HCT116 (cell line): Measurements from ENCODE around the gene SCFD2. TPM values are rescaled to one million over a fixed set of nuclear protein-coding genes. Genes with fewer than 3 reads are reported as not detected.
"Not testable (repeated sequence)": the region's sequence is repeated elsewhere in the genome, so short reads cannot be mapped to it uniquely, and the experiment has no call there.

Experiments
- ATAC-seq: fragments of 200-7000 bp; cut with Tn5 transposase; 2 replicates; pipeline ENCODE4 v1.9.1; 2020; ENCODE audit warnings: mild to moderate bottlenecking, moderate library complexity
- BruUV-seq: library from RNA; stranded (reverse); fragments of 400-500 nt; replicated peaks from 2 replicates; lab custom pipeline; 2021; lab: Mats Ljungman, UMichigan
- CTCF ChIA-PET: fragments of 300-600 bp; sonication (Branson Sonifier 250); formaldehyde crosslinking; loops from one replicate; lab custom pipeline; 2021; ENCODE audit warnings: antibody characterized with exemption; lab: Charles Lee
- POLR2A ChIA-PET: fragments of 300-600, 350-600 bp; sonication (Branson Sonifier 250); formaldehyde crosslinking; loops from one replicate; lab custom pipeline; 2021; ENCODE audit warnings: antibody characterized with exemption; lab: Charles Lee
- RAD21 ChIA-PET, 2 experiments: fragments of 300-600 bp; sonication (Branson Sonifier 250); formaldehyde crosslinking; loops; one replicate each; lab custom pipeline; 2023; ENCODE audit warnings: low total read pairs in 2 of 2; ENCODE audit not compliant: uncharacterized antibody in 2 of 2, unreplicated experiment in 2 of 2, low non-redundant PET in 1 of 2; lab: Charles Lee
- DNase-seq: peaks from one replicate; pipeline ENCODE4 v3.0.0-alpha.2; 2010; ENCODE audit warnings: low read depth, low spot score
- H2AFZ ChIP-seq: fragments of 200-600 bp; shearing (Covaris generic), sonication (generic); 2 replicates; pipeline ENCODE4 v1.6.1; 2017; ENCODE audit warnings: low read depth, mixed run types, mixed read lengths, antibody characterized with exemption, low read length; ENCODE audit not compliant: poor library complexity, severe bottlenecking
- H3K27ac ChIP-seq: 2 replicates; pipeline ENCODE4 v1.5.1; 2012; ENCODE audit warnings: low read depth, low read length
- H3K27me3 ChIP-seq: fragments of 200-600 bp; sonication (generic); 2 replicates; pipeline ENCODE4 v1.6.1; 2016; ENCODE audit warnings: mixed run types, low read length, mixed read lengths; ENCODE audit not compliant: insufficient read depth
- H3K36me3 ChIP-seq, 2 experiments: fragments of 200-500 bp in 1 of 2; fragments of 200-600 bp in 1 of 2; sonication (Bioruptor generic) in 1 of 2; sonication (generic) in 1 of 2; 2 replicates each; pipeline versions ENCODE4 v1.5.1 to v1.6.1; 2014 to 2016; ENCODE audit warnings: low read length in 2 of 2, inconsistent platforms in 1 of 2, mixed read lengths in 1 of 2, mixed run types in 1 of 2; ENCODE audit not compliant: insufficient read depth in 2 of 2, control insufficient read depth in 1 of 2
- H3K4me1 ChIP-seq, 2 experiments: fragments of 200-600 bp in 1 of 2; sonication (generic) in 1 of 2; 2 replicates each; pipeline versions ENCODE4 v1.5.1 to v1.6.1; 2012 to 2017; ENCODE audit warnings: low read length in 2 of 2, inconsistent platforms in 1 of 2, mild to moderate bottlenecking in 1 of 2, mixed read lengths in 1 of 2, mixed run types in 1 of 2, moderate library complexity in 1 of 2; ENCODE audit not compliant: insufficient read depth in 2 of 2, control insufficient read depth in 1 of 2
- H3K4me2 ChIP-seq: fragments of 200-600 bp; sonication (generic); 2 replicates; pipeline ENCODE4 v1.6.1; 2017; ENCODE audit warnings: mixed run types, low read length, mixed read lengths
- H3K4me3 ChIP-seq, 2 experiments: fragments of 200-600 bp in 1 of 2; sonication (generic) in 1 of 2; replicated peaks in 1 of 2; 2 replicates each; pipeline ENCODE4 v1.5.1; 2011 to 2016; ENCODE audit warnings: low read length in 2 of 2, control low read depth in 1 of 2, low read depth in 1 of 2, mild to moderate bottlenecking in 1 of 2, mixed read lengths in 1 of 2, mixed run types in 1 of 2
- H3K79me2 ChIP-seq: fragments of 200-600 bp; sonication (generic); 2 replicates; pipeline ENCODE4 v1.6.1; 2017; ENCODE audit warnings: mild to moderate bottlenecking, mixed run types, low read length, moderate library complexity, mixed read lengths; ENCODE audit not compliant: insufficient read depth
- H3K9ac ChIP-seq: fragments of 200-600 bp; sonication (generic); 2 replicates; pipeline ENCODE4 v1.6.1; 2016; ENCODE audit warnings: low read length, mixed read lengths
- H3K9me2 ChIP-seq: fragments of 200-600 bp; sonication (generic), shearing (Covaris generic); 2 replicates; pipeline ENCODE4 v1.6.1; 2017; ENCODE audit warnings: mixed run types, mild to moderate bottlenecking, moderate library complexity; ENCODE audit not compliant: insufficient read depth
- H3K9me3 ChIP-seq, 2 experiments: fragments of 200-500 bp in 1 of 2; fragments of 200-600 bp in 1 of 2; sonication (Bioruptor generic) in 1 of 2; sonication (generic) in 1 of 2; 2 replicates each; pipeline ENCODE4 v1.6.1; 2014 to 2017; ENCODE audit warnings: low read length in 2 of 2, mixed read lengths in 2 of 2, inconsistent platforms in 1 of 2, low read depth in 1 of 2, mild to moderate bottlenecking in 1 of 2, mixed run types in 1 of 2, moderate library complexity in 1 of 2; ENCODE audit not compliant: control insufficient read depth in 1 of 2, insufficient read depth in 1 of 2
- H4K20me1 ChIP-seq: fragments of 200-600 bp; sonication (generic), shearing (Covaris generic); 2 replicates; pipeline ENCODE4 v1.6.1; 2017; ENCODE audit warnings: mixed run types, mild to moderate bottlenecking, moderate library complexity; ENCODE audit not compliant: insufficient read depth
- intact Hi-C: fragments of 100-400 bp; cut with micrococcal nuclease; formaldehyde crosslinking; loops from 2 replicates; pipeline ENCODE4 v1.10.0; 2022
- total RNA-seq: library from RNA; stranded (reverse); gene quantifications from one replicate; pipeline ENCODE4 v1.2.1, GENCODE V29; 2021; ENCODE audit not compliant: unreplicated experiment

Gene SCFD2
- total RNA-seq, 1 experiment from 2014 or later, result 13.6 TPM

- H3K4me1 ChIP-seq, H3K36me3 ChIP-seq, H3K4me2 ChIP-seq, H3K9ac ChIP-seq, H3K27ac ChIP-seq, H2AFZ ChIP-seq, CTCF ChIA-PET, intact Hi-C loops, H4K20me1 ChIP-seq, H3K4me3 ChIP-seq, POLR2A ChIA-PET, H3K9me3 ChIP-seq, H3K79me2 ChIP-seq, DNase-seq, RAD21 ChIA-PET, ATAC-seq, BruUV-seq, H3K9me2 ChIP-seq, H3K27me3 ChIP-seq: not testable (repeated sequence)
These were observed 127.5 kb downstream of the SCFD2 start for GRCh38 chr4:53238352-53238751.

- RAD21 ChIA-PET, H3K36me3 ChIP-seq, H3K9me2 ChIP-seq, BruUV-seq, DNase-seq, H3K9ac ChIP-seq, POLR2A ChIA-PET, H3K27me3 ChIP-seq, H4K20me1 ChIP-seq, H3K4me1 ChIP-seq, ATAC-seq, H3K27ac ChIP-seq, H3K9me3 ChIP-seq, H3K4me3 ChIP-seq, H3K4me2 ChIP-seq, CTCF ChIA-PET, H2AFZ ChIP-seq, intact Hi-C loops, H3K79me2 ChIP-seq: not testable (repeated sequence)
These were observed 128.1 kb downstream of the SCFD2 start for GRCh38 chr4:53237811-53238210.

GRCh38 chr4:53236624-53237023, 129.2 kb downstream of the SCFD2 start:
- ATAC-seq, H3K9me3 ChIP-seq, CTCF ChIA-PET, H3K4me1 ChIP-seq, BruUV-seq, intact Hi-C loops, H3K27ac ChIP-seq, POLR2A ChIA-PET, H3K4me3 ChIP-seq, H3K27me3 ChIP-seq, H3K79me2 ChIP-seq, DNase-seq, H3K4me2 ChIP-seq, RAD21 ChIA-PET, H3K36me3 ChIP-seq, H2AFZ ChIP-seq, H3K9me2 ChIP-seq, H4K20me1 ChIP-seq, H3K9ac ChIP-seq: not testable (repeated sequence)
